GM20000 (cell line): Measurements from ENCODE around the gene LRRC70.
"Not testable (repeated sequence)": the region's sequence is repeated elsewhere in the genome, so short reads cannot be mapped to it uniquely, and the experiment has no call there.

Experiments used
- DNase-seq: peaks from one replicate; pipeline ENCODE4 v3.0.0; 2012; ENCODE audit warnings: low spot score
- CTCF ChIP-seq: IDR thresholded peaks from 2 replicates; pipeline ENCODE4 v1.5.1; 2012; ENCODE audit warnings: mild to moderate bottlenecking, control low read depth; ENCODE audit errors: extremely low read depth, missing control alignments

LRRC70 gene

DNA sequence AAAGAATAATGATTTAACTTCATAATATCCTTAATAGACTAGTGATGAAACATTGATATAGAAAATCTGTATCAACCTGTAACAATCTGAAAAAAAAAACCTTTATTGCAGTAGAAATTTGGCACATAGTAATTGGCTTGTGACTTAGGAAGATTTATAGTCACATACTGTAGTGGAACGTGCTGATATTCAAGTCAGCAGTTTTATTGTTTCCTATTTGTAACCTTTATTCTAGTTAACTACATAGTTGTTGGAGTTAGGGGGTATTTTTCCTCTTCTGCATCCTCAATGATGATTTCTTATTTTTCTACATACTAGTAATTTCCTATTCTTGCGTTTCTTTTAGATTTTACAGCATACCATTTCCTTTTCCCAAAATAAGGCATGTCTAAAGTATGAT is 14.5 kb upstream of the LRRC70 start:
- DNase-seq = no peak
- TF ChIP-seq CTCF = no peak

DNA sequence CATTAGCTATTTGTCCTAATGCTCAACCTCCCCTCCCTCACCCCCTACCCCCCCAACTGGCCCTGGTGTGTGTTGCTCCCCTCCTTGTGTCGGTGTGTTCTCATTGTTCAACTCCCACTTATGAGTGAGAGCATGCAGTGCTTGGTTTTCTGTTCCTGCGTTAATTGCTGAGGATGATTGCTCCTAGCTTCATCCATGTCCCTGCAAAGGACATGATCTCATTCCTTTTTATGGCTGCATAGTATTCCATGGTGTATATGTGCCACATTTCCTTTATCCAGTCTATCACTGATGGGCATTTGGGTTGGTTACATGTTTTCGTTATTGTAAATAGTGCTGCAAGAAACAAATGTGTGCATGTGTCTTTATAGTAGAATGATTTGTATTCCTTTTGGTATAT is 12.9 kb upstream of the LRRC70 start:
- DNase-seq = not testable (repeated sequence)

- no peak for DNase-seq
- no peak for TF ChIP-seq CTCF
Measured at GRCh38 chr5:62568143-62568542, 10.5 kb upstream of the LRRC70 start.

- no peak for TF ChIP-seq CTCF
- DNase-seq = no peak
Measured at GRCh38 chr5:62568800-62569432, 9.7 kb upstream of the LRRC70 start.

GRCh38 chr5:62569470-62569869 is 9.1 kb upstream of the LRRC70 start:
- no peak for DNase-seq
- TF ChIP-seq CTCF = no peak

DNA sequence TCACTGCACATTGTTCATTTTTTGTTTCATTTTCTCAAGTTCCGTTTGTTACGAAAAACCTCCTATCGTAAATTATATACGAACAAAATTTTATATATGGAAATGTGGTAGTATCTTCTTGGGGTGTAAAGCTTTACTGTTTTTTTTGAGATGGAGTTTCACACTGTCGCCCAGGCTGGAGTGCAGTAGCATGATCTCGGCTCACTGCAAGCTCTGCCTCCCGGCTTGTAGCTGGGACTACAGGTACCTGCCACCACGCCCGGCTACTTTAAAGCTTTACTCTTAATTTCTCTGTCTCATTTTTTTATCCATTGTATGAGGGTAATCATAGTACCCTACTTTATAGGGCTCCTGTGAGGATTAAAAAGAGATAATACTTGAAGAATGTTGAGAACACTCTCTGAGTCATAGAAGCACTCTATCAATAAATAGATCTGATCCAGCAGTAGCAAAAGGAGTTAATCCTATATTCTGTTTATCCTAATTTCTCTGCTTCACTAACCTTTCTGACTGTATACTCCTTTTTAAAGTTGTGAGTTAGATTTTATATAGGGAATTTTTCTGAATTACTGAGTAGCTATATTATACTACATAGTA is 5.6 kb upstream of the LRRC70 start:
- no peak for TF ChIP-seq CTCF

GRCh38 chr5:62574599-62574998 is 4.0 kb upstream of the LRRC70 start:
- peak; percentile 5 for DNase-seq
- no peak for TF ChIP-seq CTCF

More for the DNA sequence above, 5.6 kb upstream of the LRRC70 start:
- no peak for DNase-seq

DNA sequence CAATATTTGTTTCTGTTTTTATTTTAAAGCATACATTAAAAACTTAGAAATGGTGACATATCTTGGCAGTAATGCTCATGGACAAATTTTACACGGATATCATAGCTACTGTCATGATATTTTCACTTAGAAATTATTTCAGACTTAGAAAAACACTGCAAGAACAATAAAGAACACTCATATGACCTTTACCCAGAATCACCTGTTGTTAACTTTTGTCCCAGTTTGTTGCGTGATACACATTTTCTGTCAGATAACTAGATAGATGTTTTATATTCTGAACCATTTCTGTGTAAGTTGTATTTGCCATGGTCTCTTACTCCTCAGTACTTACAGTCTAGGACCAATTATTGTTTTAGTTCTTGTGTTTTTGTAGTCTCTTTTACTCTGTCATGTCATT is 3.6 kb upstream of the LRRC70 start:
- no peak for DNase-seq
- no peak for TF ChIP-seq CTCF
